ENCODE measurements around the gene ITGA1.

The ITGA1 gene

DNA sequence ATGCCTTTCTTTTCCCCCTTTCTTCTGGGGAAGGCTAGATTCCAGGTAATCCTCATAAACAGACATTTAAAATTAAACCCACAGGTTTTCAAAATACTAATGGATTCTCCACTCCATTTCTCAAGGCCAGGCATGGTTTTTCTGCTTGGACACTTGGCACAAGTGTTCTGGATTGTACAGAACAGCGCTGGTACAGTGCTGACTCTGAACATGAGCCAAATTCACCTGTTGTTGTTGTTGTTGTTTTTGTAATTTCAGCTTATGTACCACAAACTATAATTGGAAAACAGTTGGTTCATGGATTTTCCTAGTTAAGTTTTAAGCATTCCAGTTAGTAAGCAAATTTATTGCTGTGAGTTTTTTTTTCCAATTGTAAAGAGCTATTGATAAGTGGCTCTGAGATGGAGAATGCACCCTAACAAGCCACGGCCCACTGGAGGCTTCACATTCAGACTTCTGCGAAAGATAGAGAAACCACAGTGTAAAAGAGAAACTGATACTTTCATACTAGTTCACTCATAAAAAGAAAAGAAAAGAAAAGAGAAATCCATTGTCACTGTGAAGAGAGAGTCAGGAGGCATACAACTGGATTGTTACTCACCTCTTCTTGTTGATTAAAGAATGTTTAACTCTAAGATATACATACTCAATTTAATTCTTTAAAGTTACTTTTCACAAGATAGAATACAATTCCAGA, 16.2 kb upstream of the ITGA1 start:
- Histone ChIP-seq H3K27me3 (ENCODE audit: control insufficient read depth in 5 of 5, insufficient read depth in 4 of 5, low read length in 5 of 5) (no peaks in the 10 kb centered on the region), H3K4me1 (ENCODE audit: control insufficient read depth in 5 of 5, insufficient read depth in 5 of 5, low read length in 5 of 5) (peaks cover 0 to 21% (median 2%) of the 10 kb centered on the region in 5 donors), H3K4me3 (ENCODE audit: low read depth in 1 of 5, low read length in 5 of 5) (no peak overlapping the region), H3K9me3 (ENCODE audit: control insufficient read depth in 5 of 5, low read length in 5 of 5) (no peaks in the 10 kb centered on the region), H3K9ac (ENCODE audit: low read length in 5 of 5) (no peak overlapping the region), H3K27ac (ENCODE audit: low read depth, low read length) (peak overlapping the region; percentile 2), H3K36me3 (ENCODE audit: control insufficient read depth in 5 of 5, insufficient read depth in 5 of 5, low read length in 5 of 5) (no peaks in the 10 kb centered on the region)

DNA sequence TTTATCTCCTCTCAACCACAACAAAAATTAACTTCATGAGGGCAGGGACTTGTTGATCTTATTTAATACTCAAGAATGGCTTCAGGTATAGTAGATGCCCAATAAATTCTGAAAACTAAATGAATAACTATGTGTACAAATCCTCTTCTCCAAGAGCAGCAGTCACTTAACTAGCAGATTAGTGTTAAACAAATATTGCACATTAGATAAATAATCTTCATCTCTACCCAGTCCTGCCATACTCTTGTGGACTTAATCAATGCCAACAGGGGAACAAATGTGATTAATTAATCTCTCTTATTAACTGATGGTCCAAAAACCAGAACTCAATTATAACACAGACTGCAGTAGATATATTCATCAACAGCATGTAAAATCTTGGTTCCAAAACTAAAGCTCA, 15.0 kb upstream of the ITGA1 start:
- Histone ChIP-seq H3K9me3 (ENCODE audit: control insufficient read depth in 5 of 5, low read length in 5 of 5) (no peaks in the 10 kb centered on the region), H3K9ac (ENCODE audit: low read length in 5 of 5) (no peak overlapping the region), H3K4me3 (ENCODE audit: low read depth in 1 of 5, low read length in 5 of 5) (no peak overlapping the region), H3K27me3 (ENCODE audit: control insufficient read depth in 5 of 5, insufficient read depth in 4 of 5, low read length in 5 of 5) (no peaks in the 10 kb centered on the region), H3K4me1 (ENCODE audit: control insufficient read depth in 5 of 5, insufficient read depth in 5 of 5, low read length in 5 of 5) (peaks cover 0 to 23% (median 2%) of the 10 kb centered on the region in 5 donors), H3K36me3 (ENCODE audit: control insufficient read depth in 5 of 5, insufficient read depth in 5 of 5, low read length in 5 of 5) (no peaks in the 10 kb centered on the region), H3K27ac (ENCODE audit: low read depth, low read length) (no peak overlapping the region)

DNA sequence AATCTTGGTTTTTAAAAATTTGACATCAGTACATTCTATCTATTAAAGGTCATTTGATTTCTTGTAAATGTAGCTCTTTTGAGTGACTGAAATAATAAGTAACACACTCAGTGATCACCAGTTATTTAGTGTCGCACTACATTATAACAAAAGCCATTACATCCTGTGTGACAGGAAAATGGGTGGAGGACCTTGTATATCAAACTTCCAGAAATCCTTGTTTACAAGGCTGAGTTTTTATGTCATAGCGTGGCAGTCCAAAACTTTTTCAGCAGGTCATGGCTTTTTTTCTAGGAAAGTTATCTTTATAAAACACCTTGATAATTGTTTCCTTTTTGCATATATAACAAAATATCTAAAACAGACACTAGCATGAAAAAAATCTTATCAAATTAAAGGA, 14.4 kb upstream of the ITGA1 start:
- Histone ChIP-seq H3K4me1 (ENCODE audit: control insufficient read depth in 5 of 5, insufficient read depth in 5 of 5, low read length in 5 of 5) (peaks cover 0 to 23% (median 2%) of the 10 kb centered on the region in 5 donors), H3K4me3 (ENCODE audit: low read depth in 1 of 5, low read length in 5 of 5) (no peak overlapping the region), H3K9ac (ENCODE audit: low read length in 5 of 5) (no peak overlapping the region), H3K36me3 (ENCODE audit: control insufficient read depth in 5 of 5, insufficient read depth in 5 of 5, low read length in 5 of 5) (no peaks in the 10 kb centered on the region), H3K9me3 (ENCODE audit: control insufficient read depth in 5 of 5, low read length in 5 of 5) (no peaks in the 10 kb centered on the region), H3K27me3 (ENCODE audit: control insufficient read depth in 5 of 5, insufficient read depth in 4 of 5, low read length in 5 of 5) (no peaks in the 10 kb centered on the region), H3K27ac (ENCODE audit: low read depth, low read length) (no peak overlapping the region)

- Histone ChIP-seq H3K9me3 (ENCODE audit: control insufficient read depth in 5 of 5, low read length in 5 of 5) (peaks cover 0 to 3% (median 0%) of the 10 kb centered on the region in 5 donors), H3K9ac (ENCODE audit: low read length in 5 of 5) (peak overlapping the region in 1 of 5 donors; percentile 6), H3K4me1 (ENCODE audit: control insufficient read depth in 5 of 5, insufficient read depth in 5 of 5, low read length in 5 of 5) (peaks cover 0 to 21% (median 2%) of the 10 kb centered on the region in 5 donors), H3K36me3 (ENCODE audit: control insufficient read depth in 5 of 5, insufficient read depth in 5 of 5, low read length in 5 of 5) (no peaks in the 10 kb centered on the region), H3K27ac (ENCODE audit: low read depth, low read length) (peak overlapping the region; percentile 22), H3K4me3 (ENCODE audit: low read depth in 1 of 5, low read length in 5 of 5) (no peak overlapping the region), H3K27me3 (ENCODE audit: control insufficient read depth in 5 of 5, insufficient read depth in 4 of 5, low read length in 5 of 5) (no peaks in the 10 kb centered on the region)
Observed at GRCh38 chr5:52774005-52774410, 13.7 kb upstream of the ITGA1 start.

DNA sequence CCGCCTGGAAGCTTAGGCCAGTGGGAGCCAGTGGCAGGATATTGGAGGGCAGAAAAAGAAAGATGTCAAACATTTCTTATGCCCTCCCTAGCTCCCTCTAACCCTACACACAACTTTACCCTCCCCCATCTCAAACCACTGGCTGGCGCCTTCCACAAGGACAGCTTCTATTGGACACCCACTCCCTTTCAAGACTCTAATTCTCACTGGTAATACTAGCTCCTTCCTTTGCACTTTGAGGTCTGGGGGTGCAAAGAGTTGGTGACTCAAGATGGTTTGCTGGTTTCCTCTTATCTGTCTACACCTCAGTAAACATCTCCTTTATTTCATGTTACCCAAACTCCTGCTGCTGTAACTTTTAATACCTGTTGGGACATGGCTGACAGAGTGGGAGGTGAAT, 11.6 kb upstream of the ITGA1 start:
- Histone ChIP-seq H3K4me1 (ENCODE audit: control insufficient read depth in 5 of 5, insufficient read depth in 5 of 5, low read length in 5 of 5) (peaks cover 0 to 21% (median 2%) of the 10 kb centered on the region in 5 donors), H3K27me3 (ENCODE audit: control insufficient read depth in 5 of 5, insufficient read depth in 4 of 5, low read length in 5 of 5) (no peaks in the 10 kb centered on the region), H3K9me3 (ENCODE audit: control insufficient read depth in 5 of 5, low read length in 5 of 5) (peaks cover 0 to 4% (median 0%) of the 10 kb centered on the region in 5 donors), H3K4me3 (ENCODE audit: low read depth in 1 of 5, low read length in 5 of 5) (no peak overlapping the region), H3K9ac (ENCODE audit: low read length in 5 of 5) (no peak overlapping the region), H3K27ac (ENCODE audit: low read depth, low read length) (no peak overlapping the region), H3K36me3 (ENCODE audit: control insufficient read depth in 5 of 5, insufficient read depth in 5 of 5, low read length in 5 of 5) (no peaks in the 10 kb centered on the region)

DNA sequence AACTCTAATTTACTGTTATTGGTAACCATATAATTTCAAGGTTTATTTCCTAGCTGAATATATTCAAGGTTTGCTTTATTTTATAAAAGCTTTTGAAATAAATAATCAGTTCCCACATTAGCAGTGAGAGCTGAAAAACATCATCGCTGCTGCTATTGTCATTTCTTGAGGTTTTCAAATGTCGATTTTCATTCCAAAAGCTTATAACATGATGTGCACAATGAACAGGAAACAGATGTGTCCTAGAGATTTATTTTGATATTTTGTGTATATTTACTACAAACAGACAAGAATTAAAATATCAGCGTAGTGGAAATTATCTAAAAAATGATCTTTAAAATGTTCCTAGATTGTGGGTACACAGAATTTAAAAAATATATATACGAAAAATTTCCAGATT, 10.5 kb upstream of the ITGA1 start:
- no peaks in the 10 kb centered on the region for H3K36me3 ChIP-seq (ENCODE audit: control insufficient read depth in 5 of 5, insufficient read depth in 5 of 5, low read length in 5 of 5)
- no peak overlapping the region for H3K27ac ChIP-seq (ENCODE audit: low read depth, low read length)
- no peak overlapping the region for H3K9ac ChIP-seq (ENCODE audit: low read length in 5 of 5)
- H3K4me1 ChIP-seq (ENCODE audit: control insufficient read depth in 5 of 5, insufficient read depth in 5 of 5, low read length in 5 of 5): peaks cover 0 to 18% (median 2%) of the 10 kb centered on the region in 5 donors
- no peak overlapping the region for H3K4me3 ChIP-seq (ENCODE audit: low read depth in 1 of 5, low read length in 5 of 5)
- no peaks in the 10 kb centered on the region for H3K27me3 ChIP-seq (ENCODE audit: control insufficient read depth in 5 of 5, insufficient read depth in 4 of 5, low read length in 5 of 5)
- H3K9me3 ChIP-seq (ENCODE audit: control insufficient read depth in 5 of 5, low read length in 5 of 5): peaks cover 0 to 4% (median 0%) of the 10 kb centered on the region in 5 donors

GRCh38 chr5:52778781-52779180, 8.9 kb upstream of the ITGA1 start:
- Histone ChIP-seq H3K4me1 (ENCODE audit: control insufficient read depth in 5 of 5, insufficient read depth in 5 of 5, low read length in 5 of 5) (peaks cover 0 to 16% (median 2%) of the 10 kb centered on the region in 5 donors), H3K27me3 (ENCODE audit: control insufficient read depth in 5 of 5, insufficient read depth in 4 of 5, low read length in 5 of 5) (no peaks in the 10 kb centered on the region), H3K27ac (ENCODE audit: low read depth, low read length) (no peak overlapping the region), H3K9me3 (ENCODE audit: control insufficient read depth in 5 of 5, low read length in 5 of 5) (peaks cover 0 to 4% (median 0%) of the 10 kb centered on the region in 5 donors), H3K4me3 (ENCODE audit: low read depth in 1 of 5, low read length in 5 of 5) (no peak overlapping the region), H3K36me3 (ENCODE audit: control insufficient read depth in 5 of 5, insufficient read depth in 5 of 5, low read length in 5 of 5) (no peaks in the 10 kb centered on the region), H3K9ac (ENCODE audit: low read length in 5 of 5) (no peak overlapping the region)

DNA sequence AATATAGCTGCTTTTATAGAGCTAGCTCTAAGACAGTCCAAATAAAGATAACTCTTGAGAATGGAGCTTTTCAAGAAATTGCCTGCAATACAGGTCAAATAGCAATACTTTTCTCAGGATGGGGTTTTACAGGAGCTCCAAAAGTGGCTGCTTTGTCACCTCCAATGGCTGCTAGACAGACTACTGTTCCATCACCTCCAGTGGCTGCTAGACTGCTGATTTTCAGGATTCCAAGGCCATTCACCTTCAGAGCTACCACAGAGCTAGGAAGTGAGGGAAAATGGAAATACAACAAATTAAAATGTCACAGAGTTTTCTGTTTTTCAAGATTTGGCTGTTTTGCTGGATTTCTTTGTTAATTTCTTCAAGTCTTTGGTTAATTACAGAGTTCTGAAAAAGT, 8.5 kb upstream of the ITGA1 start:
- H3K27me3 ChIP-seq (ENCODE audit: control insufficient read depth in 5 of 5, insufficient read depth in 4 of 5, low read length in 5 of 5): no peaks in the 10 kb centered on the region
- H3K9ac ChIP-seq (ENCODE audit: low read length in 5 of 5): no peak overlapping the region
- no peak overlapping the region for H3K27ac ChIP-seq (ENCODE audit: low read depth, low read length)
- peaks cover 0 to 4% (median 0%) of the 10 kb centered on the region in 5 donors for H3K9me3 ChIP-seq (ENCODE audit: control insufficient read depth in 5 of 5, low read length in 5 of 5)
- H3K4me3 ChIP-seq (ENCODE audit: low read depth in 1 of 5, low read length in 5 of 5): no peak overlapping the region
- peaks cover 0 to 14% (median 0%) of the 10 kb centered on the region in 5 donors for H3K4me1 ChIP-seq (ENCODE audit: control insufficient read depth in 5 of 5, insufficient read depth in 5 of 5, low read length in 5 of 5)
- no peaks in the 10 kb centered on the region for H3K36me3 ChIP-seq (ENCODE audit: control insufficient read depth in 5 of 5, insufficient read depth in 5 of 5, low read length in 5 of 5)

- no peak overlapping the region for H3K4me3 ChIP-seq (ENCODE audit: low read depth in 1 of 5, low read length in 5 of 5)
- H3K27me3 ChIP-seq (ENCODE audit: control insufficient read depth in 5 of 5, insufficient read depth in 4 of 5, low read length in 5 of 5): no peaks in the 10 kb centered on the region
- H3K36me3 ChIP-seq (ENCODE audit: control insufficient read depth in 5 of 5, insufficient read depth in 5 of 5, low read length in 5 of 5): no peaks in the 10 kb centered on the region
- no peak overlapping the region for H3K9ac ChIP-seq (ENCODE audit: low read length in 5 of 5)
- H3K27ac ChIP-seq (ENCODE audit: low read depth, low read length): peak overlapping the region; percentile 25
- peaks cover 0 to 17% (median 9%) of the 10 kb centered on the region in 5 donors for H3K4me1 ChIP-seq (ENCODE audit: control insufficient read depth in 5 of 5, insufficient read depth in 5 of 5, low read length in 5 of 5)
- H3K9me3 ChIP-seq (ENCODE audit: control insufficient read depth in 5 of 5, low read length in 5 of 5): peaks cover 0 to 4% (median 0%) of the 10 kb centered on the region in 5 donors
Observed at GRCh38 chr5:52783226-52783959, 4.3 kb upstream of the ITGA1 start.

- Histone ChIP-seq H3K9ac (ENCODE audit: low read length in 5 of 5) (no peak overlapping the region), H3K36me3 (ENCODE audit: control insufficient read depth in 5 of 5, insufficient read depth in 5 of 5, low read length in 5 of 5) (no peaks in the 10 kb centered on the region), H3K27me3 (ENCODE audit: control insufficient read depth in 5 of 5, insufficient read depth in 4 of 5, low read length in 5 of 5) (no peaks in the 10 kb centered on the region), H3K4me3 (ENCODE audit: low read depth in 1 of 5, low read length in 5 of 5) (no peak overlapping the region), H3K9me3 (ENCODE audit: control insufficient read depth in 5 of 5, low read length in 5 of 5) (no peaks in the 10 kb centered on the region), H3K4me1 (ENCODE audit: control insufficient read depth in 5 of 5, insufficient read depth in 5 of 5, low read length in 5 of 5) (peaks cover 0 to 21% (median 17%) of the 10 kb centered on the region in 5 donors), H3K27ac (ENCODE audit: low read depth, low read length) (no peak overlapping the region)
Observed at GRCh38 chr5:52784737-52785136, 3.0 kb upstream of the ITGA1 start.

Measured in subcutaneous abdominal adipose tissue (tissue), 5 donors.